Transverse colon (tissue), 4 donors: ENCODE results near the gene LMAN1L.

ENCODE experiments used
- EP300 ChIP-seq: sonication (generic); formaldehyde crosslinking; IDR thresholded peaks from one replicate; pipeline ENCODE4 v1.6.1; 2017; ENCODE audit warnings: antibody characterized with exemption, low read depth
- POLR2A ChIP-seq: fragments of 450-650 bp; IDR thresholded peaks from one replicate; pipeline ENCODE4 v1.6.1; 2016; ENCODE audit warnings: antibody characterized with exemption, mild to moderate bottlenecking, moderate library complexity
- POLR2AphosphoS5 ChIP-seq, 3 donors: sonication (generic); formaldehyde crosslinking; IDR thresholded peaks; one replicate each; pipeline ENCODE4 v1.6.1; 2016; ENCODE audit warnings: antibody characterized with exemption in 3 of 3
- TF ChIP-seq, protein P1 (sequence below), 5 experiments: fragments of 200-600 bp in 3 of 5; fragments of 450-650 bp in 2 of 5; sonication (generic) in 3 of 5; IDR thresholded peaks; 1 replicate in 2 of 5; 2 replicates in 3 of 5; pipeline ENCODE4 v1.5.1; 2016 to 2017; ENCODE audit warnings: antibody characterized with exemption in 5 of 5, inconsistent platforms in 3 of 5, mild to moderate bottlenecking in 2 of 5, moderate library complexity in 1 of 5

DNA sequence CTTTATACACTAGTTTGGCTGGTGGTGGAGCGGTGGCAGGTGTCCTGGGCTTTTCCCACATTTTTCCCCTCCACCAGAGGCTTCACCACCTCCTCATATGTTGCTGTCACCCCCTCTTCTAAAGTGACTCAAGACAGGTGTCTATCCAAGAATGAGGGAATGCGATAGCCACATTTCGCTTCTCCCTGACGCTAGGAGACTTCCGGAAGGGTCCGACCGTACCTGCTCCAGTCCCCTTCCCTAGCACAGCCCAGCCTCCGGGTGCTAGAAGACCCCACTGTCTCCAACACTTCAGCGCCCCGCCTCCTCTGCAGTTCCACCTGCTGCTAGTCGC, 60.0 kb downstream of the LMAN1L start:
- TF ChIP-seq, protein P1, sequence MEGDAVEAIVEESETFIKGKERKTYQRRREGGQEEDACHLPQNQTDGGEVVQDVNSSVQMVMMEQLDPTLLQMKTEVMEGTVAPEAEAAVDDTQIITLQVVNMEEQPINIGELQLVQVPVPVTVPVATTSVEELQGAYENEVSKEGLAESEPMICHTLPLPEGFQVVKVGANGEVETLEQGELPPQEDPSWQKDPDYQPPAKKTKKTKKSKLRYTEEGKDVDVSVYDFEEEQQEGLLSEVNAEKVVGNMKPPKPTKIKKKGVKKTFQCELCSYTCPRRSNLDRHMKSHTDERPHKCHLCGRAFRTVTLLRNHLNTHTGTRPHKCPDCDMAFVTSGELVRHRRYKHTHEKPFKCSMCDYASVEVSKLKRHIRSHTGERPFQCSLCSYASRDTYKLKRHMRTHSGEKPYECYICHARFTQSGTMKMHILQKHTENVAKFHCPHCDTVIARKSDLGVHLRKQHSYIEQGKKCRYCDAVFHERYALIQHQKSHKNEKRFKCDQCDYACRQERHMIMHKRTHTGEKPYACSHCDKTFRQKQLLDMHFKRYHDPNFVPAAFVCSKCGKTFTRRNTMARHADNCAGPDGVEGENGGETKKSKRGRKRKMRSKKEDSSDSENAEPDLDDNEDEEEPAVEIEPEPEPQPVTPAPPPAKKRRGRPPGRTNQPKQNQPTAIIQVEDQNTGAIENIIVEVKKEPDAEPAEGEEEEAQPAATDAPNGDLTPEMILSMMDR (IDR thresholded peaks at IDR 0.05): no peak
- TF ChIP-seq POLR2AphosphoS5 (IDR thresholded peaks at IDR 0.05) (no peak), POLR2A (no peak), EP300 (no peak)
